Measurements from ENCODE around the gene TUFM. TPM values are rescaled to one million over a fixed set of nuclear protein-coding genes. Genes with fewer than 3 reads are reported as not detected.
"Not testable (repeated sequence)": the region's sequence is repeated elsewhere in the genome, so short reads cannot be mapped to it uniquely, and the experiment has no call there.

The TUFM gene
- total RNA-seq, 1 experiment from 2014 or later: 376 TPM

DNA sequence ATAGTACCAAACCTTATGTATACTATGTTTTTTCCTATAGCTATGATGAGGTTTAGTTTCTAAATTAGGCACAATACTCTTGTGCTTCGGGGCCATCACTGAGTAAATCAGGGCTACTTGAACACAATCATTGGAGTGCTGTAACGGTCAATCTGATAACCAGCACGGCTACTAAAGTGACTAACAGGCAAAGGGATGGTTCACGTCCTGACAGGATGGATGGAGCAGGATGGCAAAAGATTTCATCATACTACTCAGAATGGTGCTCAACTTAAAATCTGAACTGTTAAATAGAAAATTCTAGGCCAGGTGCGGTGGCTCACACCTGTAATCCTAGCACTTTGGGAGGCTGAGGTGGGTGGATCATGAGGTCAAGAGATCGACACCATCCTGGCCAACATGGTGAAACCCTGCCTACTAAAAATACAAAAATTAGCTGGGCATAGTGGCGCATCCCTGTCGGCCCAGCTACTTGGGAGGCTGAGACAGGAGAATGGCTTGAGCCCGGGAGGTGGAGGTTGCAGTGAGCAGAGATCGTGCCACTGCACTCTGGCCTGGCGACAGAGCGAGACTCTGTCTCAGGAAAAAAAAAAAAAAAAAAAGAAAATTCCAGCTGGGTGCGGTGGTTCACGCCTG lies 7.0 kb downstream of the TUFM start:
- DNase-seq (ENCODE audit: low spot score): no peak

DNA sequence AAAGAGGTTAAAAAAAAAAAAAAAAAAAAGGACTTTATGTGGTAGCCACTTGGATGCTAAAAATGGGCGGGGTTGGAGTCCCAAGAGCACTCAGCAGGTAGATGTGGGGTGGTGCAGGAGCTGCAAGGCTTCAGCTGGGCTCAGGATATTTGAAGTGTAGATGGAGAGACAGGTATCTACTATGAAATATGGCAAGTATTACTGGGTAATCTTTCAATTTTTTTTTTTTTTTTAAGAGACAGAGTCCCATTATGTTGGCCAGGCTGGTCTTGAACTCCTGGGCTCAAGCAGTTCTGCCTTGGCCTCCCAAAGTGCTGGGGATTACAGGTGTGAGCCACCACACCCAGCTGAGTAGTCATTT lies 7.6 kb downstream of the TUFM start:
- DNase-seq (ENCODE audit: low spot score): no peak

DNA sequence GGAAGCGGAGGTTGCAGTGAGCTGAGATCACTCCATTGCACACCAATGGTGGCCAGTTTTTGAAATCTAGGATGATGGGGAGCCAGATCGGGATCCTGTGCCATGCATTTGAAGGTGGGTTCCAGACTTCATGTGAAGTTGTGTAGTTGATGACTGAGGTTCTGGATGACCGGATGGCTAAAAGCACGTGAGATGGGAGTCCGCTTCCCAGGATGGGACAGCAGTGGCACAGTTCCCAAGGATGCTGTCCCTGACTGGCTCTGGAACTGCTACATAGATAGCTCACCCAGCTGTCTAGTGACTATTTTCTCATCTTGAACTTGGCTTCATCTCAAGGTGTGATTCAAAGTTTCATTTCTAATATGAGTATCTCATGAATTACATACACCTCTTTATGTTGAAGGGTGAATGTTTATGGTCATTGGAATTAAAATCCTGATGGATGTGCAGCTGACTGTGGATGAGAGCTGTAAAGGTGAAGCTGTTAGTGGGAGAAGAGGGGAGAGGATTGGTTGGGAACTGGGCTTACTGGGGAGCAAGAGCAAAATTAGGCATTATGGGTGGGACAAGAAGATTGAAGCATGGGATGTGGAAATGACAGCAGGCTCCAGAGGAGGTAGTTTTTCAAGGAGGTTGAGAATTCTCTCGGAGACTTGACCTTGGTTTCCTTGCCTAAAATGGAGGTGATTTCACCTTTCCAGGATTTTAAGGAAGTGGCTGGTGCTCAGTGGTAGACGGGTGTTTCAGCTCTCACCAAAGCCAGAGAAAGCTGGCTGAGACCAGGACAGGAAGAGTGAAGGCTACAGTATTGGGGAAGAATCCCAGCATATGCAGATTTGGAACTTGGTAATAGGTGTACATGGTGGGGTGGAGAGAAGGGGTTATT lies 8.2 kb downstream of the TUFM start:
- no peak for DNase-seq (ENCODE audit: low spot score)

DNA sequence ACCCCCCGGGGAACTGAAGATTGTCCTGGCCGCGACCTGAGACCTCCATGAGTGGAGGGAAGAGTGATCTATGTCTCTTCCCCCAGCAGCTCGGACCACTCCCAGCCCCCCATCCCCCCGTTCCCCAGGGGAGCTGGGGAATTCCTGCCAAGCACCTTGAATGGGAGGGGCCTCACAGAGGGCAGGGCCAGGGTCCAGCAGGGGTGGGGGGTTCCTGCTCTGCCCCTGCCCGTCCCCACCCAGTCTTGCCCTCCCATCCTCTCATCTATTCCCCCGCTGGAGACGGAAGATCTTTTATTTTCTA lies 9.4 kb downstream of the TUFM start:
- DNase-seq (ENCODE audit: low spot score): no peak

DNA sequence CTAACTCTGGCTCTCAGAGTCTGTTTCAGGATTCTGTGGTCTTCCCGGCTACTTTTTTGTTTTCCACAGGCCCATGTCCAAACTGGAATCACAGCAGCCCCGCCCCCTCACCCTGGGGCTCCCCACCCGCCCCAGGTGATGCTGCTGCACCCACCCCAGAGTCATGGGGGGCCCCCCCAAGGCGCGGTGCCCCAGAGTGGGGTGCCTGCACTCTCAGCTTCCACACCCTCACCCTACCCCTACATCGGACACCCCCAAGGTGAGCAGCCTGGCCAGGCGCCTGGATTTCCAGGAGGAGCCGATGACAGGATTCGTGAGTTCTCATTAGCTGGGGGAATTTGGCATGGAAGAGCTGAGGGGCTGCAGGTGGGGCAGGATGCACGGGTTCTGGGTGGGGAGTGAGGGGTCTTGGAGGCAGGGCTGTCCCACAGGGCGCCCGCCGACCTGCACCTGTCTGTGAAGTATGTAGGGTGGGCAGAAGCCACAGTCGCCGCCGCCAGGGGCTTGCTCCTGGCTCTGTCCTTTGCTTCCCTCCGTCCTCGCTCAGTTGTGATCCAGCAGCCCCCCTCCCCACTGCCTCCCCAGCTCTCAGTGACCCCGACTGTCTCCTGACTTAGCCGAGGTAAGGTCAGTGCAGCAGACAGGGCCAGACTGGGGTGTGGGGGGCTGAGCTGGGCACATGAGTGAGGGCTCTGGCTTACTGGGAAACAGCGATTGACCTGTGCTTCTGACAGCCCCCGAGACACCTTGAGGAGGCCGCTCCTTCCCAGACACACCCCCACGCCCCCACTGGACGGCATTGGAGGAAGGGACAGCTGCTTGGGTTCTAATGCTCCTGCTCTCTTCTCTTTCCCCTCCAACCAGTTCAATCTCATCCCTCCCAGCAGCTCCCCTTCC lies 10.0 kb downstream of the TUFM start:
- no peak for DNase-seq (ENCODE audit: low spot score)

DNA sequence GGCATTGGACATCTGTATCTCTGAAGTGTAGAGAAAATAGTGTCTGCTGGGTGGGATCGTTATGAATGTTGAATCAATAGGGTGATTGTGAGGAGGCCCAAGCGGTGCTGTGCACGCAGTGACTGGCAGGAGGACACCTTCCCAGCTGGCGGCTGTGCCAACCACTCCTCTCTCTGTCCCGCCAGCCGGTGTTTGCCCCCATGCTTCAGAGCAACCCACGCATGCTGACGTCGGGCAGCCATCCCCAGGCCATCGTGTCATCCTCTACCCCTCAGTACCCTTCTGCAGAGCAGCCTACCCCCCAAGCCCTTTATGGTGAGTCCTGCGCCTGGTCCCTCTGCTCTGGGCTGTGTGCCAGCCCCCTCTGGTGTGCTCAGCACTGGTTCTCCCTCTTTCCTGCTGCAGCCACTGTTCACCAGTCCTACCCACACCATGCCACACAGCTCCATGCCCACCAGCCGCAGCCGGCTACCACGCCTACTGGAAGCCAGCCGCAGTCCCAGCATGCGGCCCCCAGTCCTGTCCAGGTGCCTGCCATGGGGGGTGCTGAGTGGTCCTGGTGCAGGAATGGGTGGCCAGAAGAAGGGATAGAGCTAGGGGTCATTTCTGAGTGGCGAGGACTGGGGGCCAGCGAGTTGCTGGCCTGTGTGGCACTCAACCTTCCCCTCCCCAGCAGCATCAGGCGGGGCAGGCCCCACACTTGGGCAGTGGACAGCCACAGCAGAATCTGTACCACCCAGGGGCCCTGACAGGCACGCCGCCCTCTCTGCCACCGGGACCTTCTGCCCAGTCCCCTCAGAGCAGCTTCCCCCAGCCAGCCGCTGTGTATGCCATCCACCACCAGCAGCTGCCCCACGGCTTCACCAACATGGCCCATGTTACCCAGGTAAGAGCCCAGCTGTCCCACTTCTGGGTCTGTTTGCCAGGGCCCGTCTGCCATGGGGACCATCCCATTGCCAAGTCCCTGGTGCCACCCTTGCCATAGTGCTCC lies 11.0 kb downstream of the TUFM start:
- DNase-seq (ENCODE audit: low spot score): no peak

DNA sequence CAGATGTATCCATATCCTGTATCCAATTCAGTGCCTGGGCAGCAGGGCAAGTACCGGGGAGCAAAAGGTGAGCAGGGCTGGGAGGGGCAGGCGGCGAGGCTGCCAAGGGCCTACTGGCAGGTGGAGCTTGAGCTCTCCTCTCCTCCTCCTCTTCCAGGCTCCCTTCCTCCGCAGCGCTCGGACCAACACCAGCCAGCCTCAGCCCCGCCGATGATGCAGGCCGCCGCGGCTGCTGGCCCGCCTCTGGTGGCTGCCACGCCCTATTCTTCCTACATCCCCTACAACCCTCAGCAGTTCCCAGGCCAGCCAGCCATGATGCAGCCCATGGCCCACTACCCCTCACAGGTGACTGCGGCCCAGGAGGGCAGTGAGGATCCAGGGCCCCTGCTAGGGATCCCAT lies 11.8 kb downstream of the TUFM start:
- DNase-seq (ENCODE audit: low spot score): no peak

DNA sequence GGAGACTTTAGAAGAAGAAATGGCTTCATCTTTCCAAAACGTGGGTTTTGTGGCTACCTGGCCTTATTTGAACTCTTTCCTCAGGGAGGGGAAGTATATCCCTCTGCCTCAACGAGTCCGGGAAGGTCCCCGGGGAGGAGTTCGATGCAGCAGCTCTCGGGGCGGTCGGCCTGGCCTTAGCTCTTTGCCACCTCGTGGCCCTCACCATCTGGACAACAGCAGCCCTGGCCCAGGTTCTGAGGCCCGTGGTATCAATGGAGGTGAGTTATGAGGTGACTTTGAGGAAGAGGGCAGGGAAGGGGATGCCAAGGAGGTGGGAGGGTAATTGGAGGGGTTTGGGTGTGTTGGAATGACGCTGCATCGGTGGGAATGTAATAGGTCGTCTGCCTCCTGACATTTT lies 15.6 kb downstream of the TUFM start:
- DNase-seq (ENCODE audit: low spot score): no peak

DNA sequence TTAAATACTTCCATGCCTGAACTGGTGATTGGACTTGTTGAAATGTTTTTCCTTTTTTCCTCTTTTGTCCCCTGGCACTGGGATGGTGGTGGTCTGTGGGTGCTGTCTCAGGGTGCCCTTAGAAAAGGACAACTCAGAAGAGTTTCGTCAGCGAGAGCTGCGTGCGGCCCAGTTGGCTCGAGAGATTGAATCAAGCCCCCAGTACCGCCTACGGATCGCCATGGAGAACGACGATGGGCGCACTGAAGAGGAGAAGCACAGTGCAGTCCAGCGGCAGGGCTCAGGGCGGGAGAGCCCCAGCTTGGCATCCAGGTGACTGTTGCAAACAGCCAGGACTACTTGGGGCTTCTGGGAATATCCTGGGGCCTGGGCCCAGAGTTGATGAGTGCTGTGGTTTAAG lies 16.4 kb downstream of the TUFM start:
- no peak for DNase-seq (ENCODE audit: low spot score)

DNA sequence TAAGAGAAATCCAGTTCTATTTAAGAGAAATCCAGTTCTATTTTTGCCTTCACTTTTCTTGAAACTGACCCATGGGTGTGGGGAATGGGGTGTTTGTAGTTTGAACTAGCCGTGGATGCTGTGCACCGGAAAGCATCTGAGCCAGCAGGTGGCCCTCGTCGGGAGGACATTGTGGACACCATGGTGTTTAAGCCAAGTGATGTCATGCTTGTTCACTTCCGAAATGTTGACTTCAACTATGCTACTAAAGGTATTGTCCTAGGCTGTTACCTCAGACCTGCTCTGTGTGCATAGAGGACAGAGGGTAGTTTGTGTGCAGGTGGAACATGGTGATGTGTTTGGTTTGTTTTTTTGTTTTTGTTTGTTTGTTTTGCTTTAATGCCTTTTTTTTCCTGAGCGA lies 20.0 kb downstream of the TUFM start:
- DNase-seq (ENCODE audit: low spot score): no peak

DNA sequence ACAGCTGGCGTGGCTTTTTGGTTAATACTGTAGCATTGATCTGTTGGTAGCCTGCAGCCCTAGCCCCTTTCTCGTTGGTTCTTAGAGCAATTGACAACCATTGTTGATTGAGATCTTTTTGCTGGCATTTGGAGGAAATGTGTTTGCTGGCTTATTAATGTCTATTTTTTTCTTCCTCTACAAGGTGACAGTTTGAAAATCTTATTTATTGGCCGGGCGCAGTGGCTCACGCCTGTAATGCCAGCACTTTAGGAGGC lies 21.5 kb downstream of the TUFM start:
- DNase-seq (ENCODE audit: low spot score): no peak

DNA sequence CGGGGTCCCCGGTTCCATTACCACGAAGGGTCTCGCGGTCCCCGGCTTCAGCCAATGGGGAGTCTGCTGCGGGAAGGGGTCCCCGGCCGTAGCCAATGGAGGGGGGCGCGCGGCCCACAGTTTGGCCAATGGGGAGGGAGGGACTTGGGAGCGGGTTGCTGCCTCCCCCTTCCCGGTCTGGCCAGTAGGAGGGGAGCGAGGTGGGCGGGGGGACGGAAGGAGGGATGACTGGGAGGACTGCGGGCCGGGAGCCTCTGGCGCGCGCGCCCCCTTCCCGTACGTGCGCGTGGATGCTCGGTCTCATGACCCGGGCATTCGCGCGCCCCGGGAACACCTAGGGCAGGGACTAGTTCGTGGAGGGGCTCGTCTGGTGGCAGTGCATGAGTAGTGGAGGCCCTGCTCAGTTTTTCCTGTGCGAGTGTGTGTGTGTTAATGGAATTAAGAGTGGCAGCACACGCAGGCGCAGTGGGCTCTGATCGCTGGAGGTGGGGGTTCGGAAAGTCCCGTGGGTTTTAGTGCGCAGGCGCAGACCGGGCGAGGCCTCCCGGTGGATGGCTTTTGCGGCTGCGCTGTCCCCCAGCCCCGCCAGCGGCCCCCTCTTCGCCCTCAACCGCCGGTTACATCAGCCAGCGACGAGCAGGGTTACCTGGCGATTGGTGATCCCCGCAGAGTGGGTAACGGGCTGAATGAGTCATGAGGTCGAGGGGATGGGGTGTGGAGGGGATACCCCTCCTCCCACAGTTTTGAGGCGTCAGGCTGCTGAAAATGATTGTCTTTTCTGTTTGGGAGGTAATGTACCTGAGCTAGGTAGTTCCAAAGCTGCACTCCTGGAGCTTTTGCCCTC lies 22.1 kb downstream of the TUFM start:
- DNase-seq (ENCODE audit: low spot score): peak; percentile 93

DNA sequence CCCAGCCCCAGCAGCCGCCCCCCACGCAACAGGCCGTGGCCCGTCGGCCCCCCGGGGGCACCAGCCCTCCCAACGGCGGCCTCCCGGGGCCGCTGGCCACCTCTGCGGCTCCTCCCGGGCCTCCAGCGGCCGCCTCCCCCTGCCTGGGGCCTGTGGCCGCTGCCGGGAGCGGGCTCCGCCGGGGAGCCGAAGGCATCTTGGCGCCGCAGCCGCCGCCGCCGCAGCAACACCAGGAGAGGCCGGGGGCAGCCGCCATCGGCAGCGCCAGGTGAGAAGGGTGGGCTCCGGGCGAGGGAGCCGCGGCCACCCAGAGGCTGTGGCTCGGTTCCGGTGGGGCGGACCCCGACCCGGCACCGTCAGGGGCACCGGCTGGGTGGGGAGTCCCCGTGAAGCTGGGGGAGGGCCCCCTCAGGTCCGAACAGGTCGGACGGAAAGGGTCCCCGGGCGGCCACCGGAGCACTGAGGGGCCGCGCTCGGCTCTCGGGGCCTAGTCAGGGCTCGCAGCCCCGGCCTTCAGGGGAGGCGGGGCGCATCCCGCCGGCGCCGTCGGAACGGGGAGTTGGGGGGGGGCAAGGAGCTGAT lies 22.8 kb downstream of the TUFM start:
- DNase-seq (ENCODE audit: low spot score): no peak

DNA sequence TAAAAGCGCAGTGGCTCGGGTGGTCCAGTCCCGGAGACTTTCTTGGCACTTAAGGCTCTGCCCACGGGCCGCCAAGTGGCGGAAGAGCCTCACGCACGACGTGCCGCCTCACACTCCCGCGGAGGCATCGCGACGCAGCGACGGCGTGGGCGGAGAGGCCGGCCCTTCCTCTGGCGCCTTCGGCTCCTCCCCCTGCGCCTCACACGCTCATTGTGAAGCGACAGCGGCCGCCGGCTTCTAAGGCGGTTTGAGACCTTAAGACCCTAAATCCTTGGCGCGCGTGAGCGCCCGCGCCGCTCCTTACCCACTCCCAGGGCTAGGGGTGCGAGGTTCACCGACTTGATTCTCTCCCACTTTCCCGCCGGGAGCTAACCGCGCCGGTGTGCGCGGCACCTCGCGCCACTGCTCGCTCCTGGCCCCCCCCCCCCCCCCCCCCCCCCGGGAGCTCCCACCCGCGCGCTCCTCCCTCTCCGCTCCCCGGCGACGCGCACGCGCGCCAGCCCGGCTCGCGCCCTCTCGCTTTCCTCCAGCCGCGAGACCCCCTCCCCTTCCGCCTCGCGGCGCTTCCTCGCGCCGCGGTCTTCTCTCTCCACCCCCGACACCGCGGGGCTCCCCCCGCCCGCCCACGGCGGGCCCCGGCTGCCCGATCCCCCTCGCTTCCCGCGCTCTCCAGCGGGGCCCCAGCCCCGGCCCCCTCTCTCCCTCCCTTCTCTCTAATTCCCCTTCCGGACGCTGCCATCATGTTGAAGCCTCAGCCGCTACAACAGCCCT lies 23.4 kb downstream of the TUFM start, which contains the start of gene ATXN2L:
Gene ATXN2L, plus strand, starts transcription at position 480 of the 771 bp plus-strand sequence. Its CDS starts 261 bp downstream, at position 741.
- DNase-seq (ENCODE audit: low spot score): peak; percentile 96

DNA sequence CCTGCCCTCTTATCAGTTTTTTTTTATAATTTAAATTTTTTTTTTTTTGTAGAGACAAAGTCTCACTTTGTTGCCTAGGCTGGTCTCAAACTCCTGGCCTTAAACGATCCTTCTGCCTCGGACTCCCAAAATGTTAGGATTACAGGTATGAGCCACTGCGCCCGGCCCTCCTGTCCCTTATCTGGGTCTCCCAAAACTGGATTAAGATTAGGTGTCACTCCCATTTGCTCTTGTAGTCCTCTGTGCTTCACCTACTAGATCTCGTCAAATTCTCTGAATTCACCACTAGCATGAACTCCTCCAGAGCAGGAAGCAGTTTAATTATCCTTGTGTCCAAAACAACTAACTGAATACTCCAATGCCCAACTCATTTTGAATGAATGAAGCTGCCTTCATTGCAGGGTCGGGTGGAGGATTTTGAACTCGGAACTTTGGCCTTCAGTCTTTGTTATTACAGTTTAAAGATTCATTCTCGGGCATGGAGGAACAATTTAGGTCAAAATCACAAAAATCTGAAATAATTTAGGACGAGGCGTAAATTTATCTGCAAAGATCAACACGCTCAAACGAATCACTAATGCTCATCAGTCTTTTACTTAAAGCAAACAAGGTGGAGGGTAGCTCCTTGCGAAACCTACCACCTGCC lies 24.2 kb downstream of the TUFM start:
- DNase-seq (ENCODE audit: low spot score): peak; percentile 23

DNA sequence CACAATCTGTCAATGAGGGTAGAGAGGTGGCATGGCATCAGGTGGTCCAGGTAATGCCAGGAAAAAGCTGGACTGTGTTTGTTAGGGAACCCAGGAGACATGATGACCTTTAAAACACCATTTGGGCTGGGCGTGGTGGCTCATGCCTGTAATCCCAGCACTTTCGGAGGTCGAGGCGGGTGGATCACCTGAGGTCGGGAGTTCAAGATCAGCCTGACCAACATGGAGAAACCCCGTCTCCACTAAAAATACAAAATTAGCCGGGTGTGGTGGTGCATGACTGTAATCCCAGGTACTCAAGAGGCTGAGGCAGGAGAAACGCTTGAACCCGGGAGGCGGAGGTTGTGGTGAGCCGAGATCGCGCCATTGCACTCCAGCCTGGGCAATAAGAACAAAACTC lies 25.6 kb downstream of the TUFM start:
- not testable (repeated sequence) for DNase-seq (ENCODE audit: low spot score)

DNA sequence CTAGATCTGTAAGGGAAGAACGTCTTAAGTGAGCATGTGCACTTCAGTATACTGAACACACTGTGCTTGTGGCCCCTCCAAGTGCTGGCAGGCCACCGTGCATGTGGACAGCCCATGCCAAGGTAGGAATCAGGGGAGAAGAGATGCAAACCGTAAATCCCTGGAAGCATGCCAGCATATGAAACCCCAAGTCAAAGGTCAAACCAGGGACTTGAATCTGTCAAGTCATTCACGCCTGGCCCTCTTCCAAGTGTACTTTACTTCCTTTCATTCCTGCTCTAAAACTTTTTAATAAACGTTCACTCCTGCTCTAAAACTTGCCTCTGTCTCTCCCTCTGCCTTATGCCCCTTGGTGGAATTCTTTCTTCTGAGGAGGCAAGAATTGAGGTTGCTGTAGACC lies 26.1 kb downstream of the TUFM start:
- peak; percentile 48 for DNase-seq (ENCODE audit: low spot score)

DNA sequence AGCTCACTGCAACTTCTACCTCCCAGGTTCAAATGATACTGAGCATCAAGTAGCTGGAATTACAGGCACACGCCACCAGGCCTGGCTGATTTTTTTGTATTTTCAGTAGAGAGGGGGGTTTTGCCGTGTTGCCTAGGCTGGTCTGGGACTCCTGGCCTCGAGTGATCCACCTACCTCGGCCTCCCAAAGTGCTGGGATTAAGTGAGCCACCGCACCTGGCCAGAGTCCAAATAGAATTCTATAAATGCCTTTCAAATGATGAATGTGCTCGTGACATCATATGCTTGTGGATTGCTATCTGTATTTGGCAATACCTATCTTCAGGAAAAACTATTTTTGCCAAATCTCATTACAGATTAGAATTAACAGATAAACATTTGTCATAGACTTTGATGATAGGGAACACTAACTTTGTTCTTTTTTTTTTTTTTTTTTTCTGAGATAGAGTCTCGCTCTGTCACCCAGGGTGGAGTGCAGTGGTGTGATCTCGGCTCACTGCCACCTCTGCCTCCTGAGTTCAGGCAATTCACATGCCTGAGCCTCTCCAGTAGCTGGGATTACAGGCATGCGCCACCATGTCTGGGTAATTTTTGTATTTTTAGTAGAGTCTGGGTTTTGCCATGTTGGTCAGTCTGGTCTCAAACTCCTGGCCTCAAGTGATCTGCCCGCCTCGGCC lies 38.6 kb downstream of the TUFM start:
- not testable (repeated sequence) for DNase-seq (ENCODE audit: low spot score)
